H1 (cell line): ENCODE results near the gene BAZ1B. TPM values are rescaled to one million over a fixed set of nuclear protein-coding genes. Genes with fewer than 3 reads are reported as not detected.

Experiments used
- CTCF ChIA-PET: fragments of 300-600 bp; sonication (Branson Sonifier 250); formaldehyde crosslinking; loops from one replicate; lab custom pipeline; 2021; ENCODE audit not compliant: partially characterized antibody; lab: Charles Lee
- POLR2A ChIA-PET: fragments of 300-600 bp; sonication (Branson Sonifier 250); formaldehyde crosslinking; loops from one replicate; lab custom pipeline; 2021; ENCODE audit warnings: inconsistent platforms; ENCODE audit not compliant: partially characterized antibody; lab: Charles Lee
- DNase-seq, 2 experiments: peaks; one replicate each; pipeline versions ENCODE4 v3.0.0 to v3.0.0-alpha.2; 2010 to 2022; ENCODE audit warnings: low spot score in 2 of 2, low read depth in 1 of 2, mixed read lengths in 1 of 2
- FAIRE-seq: peaks from 2 replicates; lab custom pipeline; 2011; peaks lifted over from hg19 to GRCh38; lab: Jason Lieb, UNC
- H2AFZ ChIP-seq: 2 replicates; pipeline ENCODE4 v1.8.1; 2012; ENCODE audit warnings: low read length, inconsistent platforms
- H2AK5ac ChIP-seq: 2 replicates; pipeline ENCODE4 v1.6.1; 2013; ENCODE audit warnings: low read depth, low read length
- H2BK120ac ChIP-seq: replicated peaks from 2 replicates; pipeline ENCODE3; 2013; ENCODE audit warnings: low read depth, low read length, inconsistent platforms
- H2BK12ac ChIP-seq: 2 replicates; pipeline ENCODE4 v1.6.1; 2013; ENCODE audit warnings: low read depth, low read length
- H2BK15ac ChIP-seq: 2 replicates; pipeline ENCODE4 v1.6.1; 2013; ENCODE audit warnings: low read length
- H2BK20ac ChIP-seq: 2 replicates; pipeline ENCODE4 v1.6.1; 2013; ENCODE audit warnings: low read length
- H2BK5ac ChIP-seq: 2 replicates; pipeline ENCODE4 v1.6.1; 2013; ENCODE audit warnings: low read depth, low read length
- H3K14ac ChIP-seq: 2 replicates; pipeline ENCODE4 v1.6.1; 2013; ENCODE audit warnings: inconsistent platforms; ENCODE audit not compliant: insufficient read length
- H3K18ac ChIP-seq: 2 replicates; pipeline ENCODE4 v1.6.1; 2013; ENCODE audit warnings: low read length; ENCODE audit errors: extremely low read depth
- H3K23ac ChIP-seq: 2 replicates; pipeline ENCODE4 v1.6.1; 2013; ENCODE audit warnings: inconsistent platforms; ENCODE audit not compliant: insufficient read length
- H3K23me2 ChIP-seq: 2 replicates; pipeline ENCODE4 v1.6.1; 2013; ENCODE audit warnings: low read depth, low read length
- H3K27ac ChIP-seq: 2 replicates; pipeline ENCODE4 v1.6.1; 2011; ENCODE audit warnings: low read depth, low read length, inconsistent platforms
- H3K27me3 ChIP-seq, 4 experiments: replicated peaks in 1 of 4; 1 replicate in 1 of 4; 2 replicates in 3 of 4; pipeline versions ENCODE4 v1.6.1 to v1.8.1; 2011 to 2013; ENCODE audit warnings: low read length in 3 of 4, mild to moderate bottlenecking in 3 of 4, inconsistent platforms in 2 of 4, mixed read lengths in 2 of 4, moderate library complexity in 1 of 4; ENCODE audit not compliant: control insufficient read depth in 3 of 4, insufficient read depth in 3 of 4; ENCODE audit errors: extremely low read depth in 1 of 4
- H3K36me3 ChIP-seq, 4 experiments: 2 replicates each; pipeline versions ENCODE4 v1.6.1 to v1.8.1; 2011 to 2013; ENCODE audit warnings: mild to moderate bottlenecking in 4 of 4, low read length in 3 of 4, moderate library complexity in 2 of 4, control low read depth in 1 of 4, inconsistent platforms in 1 of 4; ENCODE audit not compliant: insufficient read depth in 4 of 4, control insufficient read depth in 2 of 4
- H3K4ac ChIP-seq: replicated peaks from 2 replicates; pipeline ENCODE3; 2013; ENCODE audit warnings: low read length, low read depth, mixed read lengths, inconsistent platforms; ENCODE audit not compliant: insufficient read length
- H3K4me1 ChIP-seq, 4 experiments: replicated peaks in 1 of 4; 1 replicate in 1 of 4; 2 replicates in 3 of 4; pipeline versions ENCODE4 v1.6.1 to v1.8.1; 2011 to 2013; ENCODE audit warnings: low read length in 3 of 4, inconsistent platforms in 2 of 4, mixed read lengths in 1 of 4; ENCODE audit not compliant: insufficient read depth in 4 of 4, control insufficient read depth in 3 of 4
- H3K4me2 ChIP-seq, 2 experiments: 2 replicates each; pipeline versions ENCODE4 v1.6.1 to v1.8.1; 2011 to 2013; ENCODE audit warnings: low read depth in 2 of 2, low read length in 2 of 2, control low read depth in 1 of 2, inconsistent platforms in 1 of 2, mild to moderate bottlenecking in 1 of 2; ENCODE audit not compliant: insufficient read depth in 1 of 2
- H3K4me3 ChIP-seq, 4 experiments: fragments of 200-600, 300-600 bp in 1 of 4; sonication (generic), shearing (Covaris generic), sonication (Bioruptor Twin) in 1 of 4; 2 replicates each; pipeline versions ENCODE4 v1.5.1 to v1.8.1; 2011 to 2016; ENCODE audit warnings: low read length in 4 of 4, low read depth in 3 of 4, control low read depth in 2 of 4, inconsistent platforms in 2 of 4, mild to moderate bottlenecking in 2 of 4, mixed read lengths in 1 of 4, moderate library complexity in 1 of 4; ENCODE audit not compliant: insufficient read depth in 2 of 4; ENCODE audit errors: extremely low read depth in 1 of 4
- H3K56ac ChIP-seq: replicated peaks from 2 replicates; pipeline ENCODE3; 2013; ENCODE audit warnings: low read depth, mild to moderate bottlenecking, mixed read lengths, low read length, inconsistent platforms; ENCODE audit not compliant: insufficient read length
- H3K79me1 ChIP-seq: 2 replicates; pipeline ENCODE4 v1.6.1; 2013; ENCODE audit warnings: low read depth, low read length, control low read depth
- H3K79me2 ChIP-seq, 2 experiments: 2 replicates each; pipeline versions ENCODE4 v1.6.1 to v1.8.1; 2012 to 2013; ENCODE audit warnings: low read length in 2 of 2, mild to moderate bottlenecking in 2 of 2, inconsistent platforms in 1 of 2; ENCODE audit not compliant: insufficient read depth in 2 of 2, control insufficient read depth in 1 of 2
- H3K9ac ChIP-seq, 4 experiments: replicated peaks in 1 of 4; 1 replicate in 1 of 4; 2 replicates in 3 of 4; pipeline versions ENCODE4 v1.6.1 to v1.8.1; 2011 to 2013; ENCODE audit warnings: low read depth in 3 of 4, low read length in 3 of 4, control low read depth in 2 of 4, mild to moderate bottlenecking in 2 of 4, moderate library complexity in 2 of 4, inconsistent platforms in 1 of 4; ENCODE audit errors: extremely low read depth in 1 of 4
- H3K9me3 ChIP-seq, 2 experiments: 2 replicates each; pipeline versions ENCODE4 v1.6.1 to v1.8.1; 2012 to 2013; ENCODE audit warnings: mild to moderate bottlenecking in 2 of 2, moderate library complexity in 2 of 2, control low read depth in 1 of 2, inconsistent platforms in 1 of 2, low read depth in 1 of 2, low read length in 1 of 2, mixed read lengths in 1 of 2; ENCODE audit not compliant: insufficient read depth in 2 of 2
- H4K20me1 ChIP-seq, 2 experiments: replicated peaks in 1 of 2; 2 replicates each; pipeline versions ENCODE3 to v1.8.1; 2011 to 2013; ENCODE audit warnings: inconsistent platforms in 2 of 2, low read length in 2 of 2, mild to moderate bottlenecking in 1 of 2; ENCODE audit not compliant: insufficient read depth in 2 of 2, control insufficient read depth in 1 of 2
- H4K5ac ChIP-seq: 2 replicates; pipeline ENCODE4 v1.6.1; 2013; ENCODE audit warnings: low read length, low read depth, mixed read lengths, inconsistent platforms; ENCODE audit not compliant: insufficient read length
- H4K8ac ChIP-seq: 2 replicates; pipeline ENCODE4 v1.8.0; 2013; ENCODE audit warnings: mild to moderate bottlenecking, moderate library complexity, low read length, inconsistent platforms; ENCODE audit not compliant: insufficient read depth; ENCODE audit errors: extremely low read depth
- H4K91ac ChIP-seq: replicated peaks from 2 replicates; pipeline ENCODE3; 2013; ENCODE audit warnings: low read length, mixed read lengths, inconsistent platforms; ENCODE audit not compliant: insufficient read length
- ATF3 ChIP-seq: IDR thresholded peaks from 2 replicates; pipeline ENCODE4 v1.6.1; 2011; ENCODE audit warnings: low read depth, mild to moderate bottlenecking, low read length; ENCODE audit not compliant: insufficient read depth
- CTBP2 ChIP-seq: IDR thresholded peaks from 2 replicates; pipeline ENCODE4 v1.7.0; 2011; ENCODE audit warnings: borderline replicate concordance, mild to moderate bottlenecking, moderate library complexity, mixed read lengths, low read length; ENCODE audit not compliant: insufficient read depth, insufficient read length
- RAD21 ChIP-seq, 2 experiments: IDR thresholded peaks in 1 of 2; conservative IDR thresholded peaks in 1 of 2; 2 replicates each; pipeline ENCODE4 v1.6.1; 2011; ENCODE audit warnings: low read depth in 2 of 2, low read length in 2 of 2, improper control_type of control experiment in 1 of 2, inconsistent platforms in 1 of 2, mild to moderate bottlenecking in 1 of 2, moderate library complexity in 1 of 2
- RNF2 ChIP-seq: fragments of 200-900, 300-1000 bp; sonication (generic); IDR thresholded peaks from 2 replicates; pipeline ENCODE4 v1.7.1; 2016; ENCODE audit warnings: borderline replicate concordance, low read depth, mild to moderate bottlenecking, antibody characterized with exemption, low read length; ENCODE audit not compliant: poor library complexity, severe bottlenecking; ENCODE audit errors: missing control alignments
- WGBS, 2 experiments: shearing (Covaris generic) in 1 of 2; methylation state at CpG; one replicate each; pipeline versions ENCODE4 v1.1.6 to v1.1.7; 2013 to 2015; ENCODE audit warnings: low lambda C conversion rate in 2 of 2, mixed read lengths in 2 of 2, inconsistent platforms in 1 of 2, low coverage in 1 of 2, missing lambda C conversion rate in 1 of 2; ENCODE audit not compliant: insufficient replicate concordance in 2 of 2, insufficient coverage in 1 of 2, insufficient read length in 1 of 2; ENCODE audit errors: extremely low coverage in 1 of 2, missing lambda C conversion rate in 1 of 2; 5-methylcytosine and 5-hydroxymethylcytosine counted together
- polyA plus RNA-seq, 7 experiments: library from polyadenylated mRNA; depleted of rRNA in 3 of 7; stranded (reverse) in 5 of 7; unstranded in 2 of 7; fragments of >200 nt in 5 of 7; fragments of 200-250 nt in 2 of 7; gene quantifications; 1 replicate in 5 of 7; 2 replicates in 1 of 7; 4 replicates in 1 of 7; pipeline versions ENCODE4 v1.2.1 to v1.2.3, GENCODE V29; 2011 to 2013; ENCODE audit warnings: missing spikeins in 2 of 7, mixed read lengths in 2 of 7
- total RNA-seq: library from RNA; stranded (reverse); fragmentation: NEBNext Ultra II Directional; extraction: Animal tissue kit (Norgen Biotek cat#: 25700); gene quantifications from 2 replicates; pipeline ENCODE4 v1.2.1, GENCODE V29; 2021

Gene BAZ1B
- total and polyA plus RNA-seq, 2 of the 8 experiments (the other 6 are each of a cell fraction or from before 2014, with no cell fraction given): 21.0 to 86.8 TPM

GRCh38 chr7:73507556-73507955, 14.5 kb downstream of the BAZ1B start:
- 95% methylated on average over 2 of the region's 2 CpGs; no CpG with 5 or more reads in 1 of the 2 experiments for WGBS, 2 experiments
- H3K27me3 ChIP-seq: no peaks in the 10 kb centered on the region
- H3K9ac ChIP-seq: no peak overlapping the region
- H4K8ac ChIP-seq: no peak overlapping the region
- H3K79me1 ChIP-seq: no peaks in the 10 kb centered on the region; the same call in 1 of the 2 replicates
- no peak overlapping the region for H3K27ac ChIP-seq
- no peak overlapping the region for H4K91ac ChIP-seq
- H3K4me2 ChIP-seq: no peak overlapping the region
- no peak for FAIRE-seq
- no peak overlapping the region for H3K14ac ChIP-seq
- CTCF ChIA-PET: interaction anchor here (0.8 kb wide), 1 partner anchor 55 kb away, joined by 3 read pairs; no protein-coding TSS in a partner anchor
- DNase-seq: no peak
- peaks cover 21 to 84% (median 68%) of the 10 kb centered on the region in 4 experiments for H3K36me3 ChIP-seq
- H2BK15ac ChIP-seq: no peak overlapping the region
- H2BK120ac ChIP-seq: no peak overlapping the region
- no peaks in the 10 kb centered on the region for H3K4me1 ChIP-seq
- H3K4ac ChIP-seq: no peak overlapping the region
- no peak overlapping the region for H2AK5ac ChIP-seq
- H2BK12ac ChIP-seq: no peak overlapping the region
- H2BK5ac ChIP-seq: no peak overlapping the region
- peaks cover 4 to 56% of the 10 kb centered on the region in 2 experiments for H3K79me2 ChIP-seq
- no peaks in the 10 kb centered on the region for H3K9me3 ChIP-seq
- no peak overlapping the region for H2AFZ ChIP-seq
- H3K4me3 ChIP-seq: no peak overlapping the region
- POLR2A ChIA-PET: interaction anchor here (8.6 kb wide), 1 partner anchor 12 kb away, joined by 55 read pairs; the partner anchor contains the start of gene BAZ1B
- no peak overlapping the region for H3K23ac ChIP-seq
- no peak overlapping the region for H4K5ac ChIP-seq
- no peak overlapping the region for H3K56ac ChIP-seq
- no peak overlapping the region for H3K18ac ChIP-seq
- H2BK20ac ChIP-seq: no peak overlapping the region
- H3K23me2 ChIP-seq: no peaks in the 10 kb centered on the region
- peaks cover 7 to 18% of the 10 kb centered on the region in 2 experiments for H4K20me1 ChIP-seq
- TF ChIP-seq CTBP2 (no peak), RAD21 (IDR thresholded peaks at IDR 0.05 in 1 of 2, conservative IDR thresholded peaks at IDR 0.05 in 1 of 2; ENCODE audit: low read depth in 2 of 2, low read length in 2 of 2) (no peak), RNF2 (no peak), ATF3 (no peak)
- TF ChIP-seq, all 59 proteins: peak for 0
